GM10248 (cell line): Measurements from ENCODE around the gene AEBP1.

ENCODE experiments used
- CTCF ChIA-PET: fragments of 300-600 bp; sonication (Branson Sonifier 250); formaldehyde crosslinking; extraction: SDS; loops from one replicate; lab custom pipeline; 2021; ENCODE audit warnings: antibody characterized with exemption; lab: Yijun Ruan, JAX
- POLR2A ChIA-PET: fragments of 350-650 bp; sonication (Branson Sonifier 250); formaldehyde crosslinking; extraction: SDS; loops from one replicate; lab custom pipeline; 2020; ENCODE audit warnings: antibody characterized with exemption; lab: Yijun Ruan, JAX
- DNase-seq: peaks from one replicate; pipeline ENCODE4 v3.0.0; 2012; ENCODE audit errors: extremely low spot score
- CTCF ChIP-seq: IDR thresholded peaks from 2 replicates; pipeline ENCODE4 v1.5.1; 2012; ENCODE audit warnings: mild to moderate bottlenecking, low read depth; ENCODE audit errors: extremely low read depth, missing control alignments, control extremely low read depth

Gene AEBP1

GRCh38 chr7:44066111-44066460, 38.1 kb upstream of the AEBP1 start:
- no peak for DNase-seq
- TF ChIP-seq CTCF = no peak
- POLR2A ChIA-PET = interaction anchor here (0.6 to 1.0 kb wide), 2 partner anchors 16 to 22 kb away, joined by 4 read pairs; partner anchors contain the start of gene DBNL
- CTCF ChIA-PET = interaction anchor here (1.2 to 3.0 kb wide), 2 partner anchors 9 to 12 kb away, joined by 4 to 7 read pairs; no protein-coding TSS in a partner anchor

- ChIA-PET POLR2A (interaction anchor here (1.0 kb wide), 1 partner anchor 22 kb away, joined by 4 read pairs; the partner anchor contains the start of gene DBNL), CTCF (interaction anchor here (0.6 to 3.0 kb wide), 3 partner anchors 9 to 16 kb away, joined by 3 to 7 read pairs (median 4); no protein-coding TSS in a partner anchor)
- TF ChIP-seq CTCF = no peak
Observed at GRCh38 chr7:44066494-44067063, 37.6 kb upstream of the AEBP1 start.

GRCh38 chr7:44067064-44067951, 36.8 kb upstream of the AEBP1 start:
- ChIA-PET CTCF (interaction anchor here (0.6 to 1.4 kb wide), 2 partner anchors 17 kb away, joined by 3 to 5 read pairs; no protein-coding TSS in a partner anchor), POLR2A (no interaction called here)
- no peak for TF ChIP-seq CTCF
- no peak for DNase-seq

More at GRCh38 chr7:44066494-44067063, 37.6 kb upstream of the AEBP1 start:
- no peak for DNase-seq

GRCh38 chr7:44068054-44068453, 36.1 kb upstream of the AEBP1 start:
- DNase-seq = no peak
- ChIA-PET CTCF (interaction anchor here (1.4 kb wide), 2 partner anchors 11 to 18 kb away, joined by 4 to 5 read pairs; no protein-coding TSS in a partner anchor), POLR2A (no interaction called here)
- TF ChIP-seq CTCF = no peak

GRCh38 chr7:44071726-44072363, 32.3 kb upstream of the AEBP1 start:
- ChIA-PET CTCF (interaction anchor here (0.7 to 2.8 kb wide), 8 partner anchors 9 to 51 kb away, joined by 3 to 13 read pairs (median 3); no protein-coding TSS in a partner anchor), POLR2A (interaction anchor here (0.5 kb wide), 1 partner anchor 27 kb away, joined by 3 read pairs; the partner anchor contains the start of gene DBNL)

More at GRCh38 chr7:44071726-44072363, 32.3 kb upstream of the AEBP1 start:
- no peak for TF ChIP-seq CTCF
- no peak for DNase-seq
